Sigmoid colon (tissue), 4 donors: ENCODE results near the gene CSK.

Experiments
- EP300 ChIP-seq, 4 donors: sonication (generic); formaldehyde crosslinking; IDR thresholded peaks; one replicate each; pipeline ENCODE4 v1.6.1; 2017; ENCODE audit warnings: antibody characterized with exemption in 4 of 4
- POLR2A ChIP-seq, 2 donors: fragments of 450-650 bp; IDR thresholded peaks; one replicate each; pipeline ENCODE4 v1.6.1; 2016; ENCODE audit warnings: antibody characterized with exemption in 2 of 2, mild to moderate bottlenecking in 2 of 2, moderate library complexity in 2 of 2
- TF ChIP-seq, protein P1 (sequence below), 4 experiments: fragments of 450-650 bp in 3 of 4; fragments of 200-600 bp in 1 of 4; IDR thresholded peaks; one replicate each; pipeline ENCODE4 v1.5.1; 2016 to 2019; ENCODE audit warnings: antibody characterized with exemption in 4 of 4, mild to moderate bottlenecking in 3 of 4, moderate library complexity in 2 of 4

DNA sequence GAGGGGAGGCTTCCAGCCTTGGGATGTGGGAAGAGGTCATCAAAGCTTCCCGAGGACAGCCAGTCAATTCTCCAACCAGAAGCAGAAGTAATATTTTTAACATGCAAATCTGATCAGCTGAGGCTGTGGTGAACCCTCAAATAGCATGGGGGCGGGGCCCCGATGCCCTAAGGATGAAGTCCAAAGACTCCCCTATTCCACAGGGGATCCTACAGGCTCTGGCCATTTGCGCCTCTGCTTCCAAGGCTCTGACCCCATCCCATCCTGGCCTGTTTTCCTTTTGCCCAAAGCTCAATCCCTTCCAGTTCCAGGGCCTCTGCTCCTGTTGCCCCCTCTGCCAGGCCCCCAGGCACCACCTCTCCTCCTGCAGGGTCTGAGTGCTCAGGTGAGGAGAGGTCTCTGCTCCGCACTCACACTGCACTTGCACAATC lies 6.7 kb upstream of the CSK start:
- TF ChIP-seq, protein P1, sequence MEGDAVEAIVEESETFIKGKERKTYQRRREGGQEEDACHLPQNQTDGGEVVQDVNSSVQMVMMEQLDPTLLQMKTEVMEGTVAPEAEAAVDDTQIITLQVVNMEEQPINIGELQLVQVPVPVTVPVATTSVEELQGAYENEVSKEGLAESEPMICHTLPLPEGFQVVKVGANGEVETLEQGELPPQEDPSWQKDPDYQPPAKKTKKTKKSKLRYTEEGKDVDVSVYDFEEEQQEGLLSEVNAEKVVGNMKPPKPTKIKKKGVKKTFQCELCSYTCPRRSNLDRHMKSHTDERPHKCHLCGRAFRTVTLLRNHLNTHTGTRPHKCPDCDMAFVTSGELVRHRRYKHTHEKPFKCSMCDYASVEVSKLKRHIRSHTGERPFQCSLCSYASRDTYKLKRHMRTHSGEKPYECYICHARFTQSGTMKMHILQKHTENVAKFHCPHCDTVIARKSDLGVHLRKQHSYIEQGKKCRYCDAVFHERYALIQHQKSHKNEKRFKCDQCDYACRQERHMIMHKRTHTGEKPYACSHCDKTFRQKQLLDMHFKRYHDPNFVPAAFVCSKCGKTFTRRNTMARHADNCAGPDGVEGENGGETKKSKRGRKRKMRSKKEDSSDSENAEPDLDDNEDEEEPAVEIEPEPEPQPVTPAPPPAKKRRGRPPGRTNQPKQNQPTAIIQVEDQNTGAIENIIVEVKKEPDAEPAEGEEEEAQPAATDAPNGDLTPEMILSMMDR (IDR thresholded peaks at IDR 0.05), result no peak
- no peak for TF ChIP-seq EP300 (IDR thresholded peaks at IDR 0.05)
- TF ChIP-seq POLR2A (IDR thresholded peaks at IDR 0.05), result no peak
